GM18517 (cell line): ENCODE measurements around the gene CNOT6L.

Experiments used
- ATAC-seq: cut with Tn5 transposase; IDR thresholded peaks from one replicate; pipeline ENCODE4 v1.9.1; 2021; ENCODE audit warnings: mild to moderate bottlenecking, moderate library complexity; ENCODE audit not compliant: unreplicated experiment

CNOT6L gene

DNA sequence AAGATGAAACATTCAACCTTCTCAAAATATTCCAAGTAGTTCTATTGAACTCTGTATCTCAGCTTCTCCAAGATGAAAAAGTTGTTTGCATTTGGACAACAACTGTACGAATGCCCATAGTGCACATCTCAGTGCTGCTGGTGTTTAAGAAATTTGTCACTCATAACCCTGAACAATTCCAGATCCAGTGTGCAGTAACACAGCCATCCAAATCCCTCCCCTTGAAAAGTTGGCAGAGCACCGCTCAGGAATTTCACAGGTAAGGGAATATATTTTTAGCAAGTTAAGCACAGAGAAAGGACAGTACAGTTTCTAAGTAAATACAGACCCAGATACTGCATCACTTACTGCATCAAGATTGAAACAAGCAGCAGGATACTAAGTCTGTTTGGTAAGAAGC lies 104.7 kb downstream of the CNOT6L start:
- ATAC-seq = no peak

DNA sequence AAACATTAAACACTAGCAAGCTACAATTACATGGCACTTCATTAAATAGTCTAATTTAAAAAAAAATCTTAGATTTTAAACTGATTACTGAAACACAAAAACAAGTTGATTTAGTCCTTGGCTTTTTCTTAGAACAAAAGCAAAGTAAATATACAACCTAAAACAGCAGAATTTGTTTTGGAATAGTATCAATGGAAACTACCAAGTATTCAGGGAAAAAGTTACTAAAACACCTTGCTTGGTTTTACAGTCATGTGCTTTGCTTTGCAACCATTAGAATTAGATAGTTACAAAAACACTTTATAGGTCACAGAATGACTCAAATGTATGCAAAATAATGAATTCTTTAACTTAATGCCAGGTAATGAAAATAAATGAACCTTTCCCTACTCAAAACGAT lies 105.3 kb downstream of the CNOT6L start:
- no peak for ATAC-seq

DNA sequence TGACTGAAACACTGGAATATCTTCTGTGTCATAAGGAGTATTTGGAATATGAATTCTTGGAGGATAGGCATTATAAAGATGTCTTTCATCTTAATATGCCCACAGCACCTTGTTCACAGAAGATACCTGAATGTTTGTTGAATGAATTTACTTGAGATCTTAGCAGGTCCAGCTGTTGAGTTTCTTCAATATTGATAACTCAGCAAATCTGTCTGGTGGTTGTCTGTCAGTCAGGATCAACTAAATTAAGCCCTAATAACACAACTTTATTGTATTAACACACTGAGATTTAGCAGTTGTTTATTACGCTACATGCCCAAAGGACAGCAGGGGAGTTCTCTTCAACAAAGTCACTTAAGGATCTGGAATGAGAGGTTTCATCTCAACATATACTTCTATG lies 106.5 kb downstream of the CNOT6L start:
- ATAC-seq = no peak

DNA sequence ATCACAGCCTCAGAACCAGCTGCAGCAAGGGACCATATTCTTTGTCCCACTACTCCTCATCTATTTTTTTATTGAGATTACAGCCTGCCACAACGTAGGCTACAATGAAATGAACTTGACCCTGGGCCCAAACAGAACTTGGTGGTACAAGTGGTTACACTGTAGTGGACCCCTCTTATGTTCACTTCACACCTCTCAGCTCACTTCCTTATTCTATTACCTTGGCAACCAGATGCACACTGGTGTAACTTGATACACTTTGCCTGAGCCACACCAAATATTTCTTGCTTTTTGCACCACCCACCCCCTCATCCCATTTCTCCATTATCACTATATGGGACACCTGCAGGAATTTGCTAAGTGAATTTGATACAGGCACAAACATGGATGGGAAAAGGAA lies 107.7 kb downstream of the CNOT6L start:
- ATAC-seq = no peak

DNA sequence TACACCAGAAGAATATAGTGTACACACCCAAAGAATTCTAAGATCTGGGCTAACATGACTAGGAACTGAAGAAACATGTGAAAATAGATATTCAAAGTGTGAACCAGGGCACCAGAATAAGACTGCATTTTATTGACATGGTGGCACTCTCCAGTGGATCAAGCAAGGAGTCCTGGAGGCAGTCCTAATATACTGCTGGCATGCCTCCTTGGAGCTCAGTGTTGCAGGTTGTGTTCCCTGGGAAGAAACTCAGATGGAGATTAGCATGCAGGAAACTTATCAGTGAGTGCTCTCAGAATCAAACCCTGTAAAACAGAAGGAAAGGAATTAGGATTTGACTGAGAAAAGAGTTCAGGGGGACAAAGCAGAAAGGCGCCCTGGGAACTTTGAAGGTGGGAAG lies 108.5 kb downstream of the CNOT6L start:
- ATAC-seq = no peak

DNA sequence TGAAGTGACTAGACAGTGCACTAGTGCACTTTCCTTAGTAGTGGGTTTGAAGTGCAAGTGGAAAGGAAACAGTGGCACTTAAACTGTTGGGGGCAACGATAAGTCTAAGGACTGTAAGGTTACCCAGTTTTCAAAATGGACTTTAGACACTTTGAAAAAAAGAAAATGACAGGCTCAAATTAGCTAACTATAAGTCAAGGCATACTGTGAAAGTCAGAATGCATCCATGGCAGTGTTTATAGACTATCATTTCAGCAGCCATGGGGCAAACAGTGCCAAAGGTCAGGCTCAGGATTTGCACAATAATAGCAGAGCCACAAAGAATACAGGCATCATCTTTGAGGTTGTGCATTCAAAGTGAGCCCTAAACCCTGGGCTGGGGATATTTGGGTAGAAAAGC lies 109.1 kb downstream of the CNOT6L start:
- no peak for ATAC-seq

DNA sequence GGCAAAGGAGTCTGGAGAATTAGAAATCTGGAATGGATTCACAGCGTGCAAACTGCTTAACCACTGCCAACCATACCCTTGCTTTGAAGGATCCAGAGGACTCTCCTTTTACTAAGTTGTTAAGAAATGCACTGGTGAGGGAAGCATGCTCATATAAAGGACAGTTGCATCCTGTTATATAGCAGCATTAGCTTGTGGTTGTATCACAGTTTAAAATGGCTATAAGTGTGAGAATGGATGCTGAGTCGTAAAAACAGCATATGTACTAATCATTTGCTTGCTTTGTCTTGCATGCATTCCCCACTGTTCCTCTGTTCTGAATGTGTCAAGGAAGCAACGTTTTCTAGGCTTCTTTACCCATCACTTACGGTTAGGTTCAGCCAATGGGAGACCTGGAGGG lies 112.5 kb downstream of the CNOT6L start:
- no peak for ATAC-seq

DNA sequence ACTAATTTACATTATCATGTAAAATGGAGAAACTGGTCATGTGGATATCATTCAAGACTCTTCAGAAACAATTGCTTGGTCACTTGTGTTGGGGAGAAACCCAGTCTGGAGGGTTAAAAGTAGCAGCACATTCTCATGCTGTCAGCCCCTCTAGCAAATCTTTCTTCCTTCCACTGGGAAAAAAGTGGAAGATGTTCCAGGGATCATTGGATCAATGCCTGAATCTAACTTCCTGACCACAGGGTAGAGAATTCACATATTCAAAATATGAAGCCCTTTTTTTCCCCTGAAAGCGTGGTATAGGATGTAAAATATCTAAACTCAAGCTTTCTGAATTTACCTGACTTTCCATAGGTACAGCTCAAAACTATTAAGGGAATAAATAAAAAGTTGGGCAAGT lies 115.5 kb downstream of the CNOT6L start:
- no peak for ATAC-seq

DNA sequence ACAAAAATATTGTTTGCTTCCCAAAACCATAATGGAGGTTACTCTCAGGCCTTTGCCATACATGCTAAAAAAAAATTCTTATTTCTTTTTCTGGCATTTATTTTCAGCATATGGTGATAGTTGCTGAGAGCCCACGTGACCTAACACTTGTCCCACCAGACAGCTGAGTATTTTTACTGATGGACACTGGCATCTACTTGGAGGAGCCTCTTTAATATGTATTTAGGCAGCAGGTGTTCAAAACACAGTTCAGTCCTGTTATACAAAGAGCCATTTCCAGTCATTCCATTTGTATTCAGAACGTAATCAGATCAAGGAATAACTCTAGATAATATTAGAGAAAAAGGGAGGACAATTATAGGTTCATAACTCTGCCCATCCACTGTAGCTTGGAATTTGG lies 118.0 kb downstream of the CNOT6L start:
- no peak for ATAC-seq

DNA sequence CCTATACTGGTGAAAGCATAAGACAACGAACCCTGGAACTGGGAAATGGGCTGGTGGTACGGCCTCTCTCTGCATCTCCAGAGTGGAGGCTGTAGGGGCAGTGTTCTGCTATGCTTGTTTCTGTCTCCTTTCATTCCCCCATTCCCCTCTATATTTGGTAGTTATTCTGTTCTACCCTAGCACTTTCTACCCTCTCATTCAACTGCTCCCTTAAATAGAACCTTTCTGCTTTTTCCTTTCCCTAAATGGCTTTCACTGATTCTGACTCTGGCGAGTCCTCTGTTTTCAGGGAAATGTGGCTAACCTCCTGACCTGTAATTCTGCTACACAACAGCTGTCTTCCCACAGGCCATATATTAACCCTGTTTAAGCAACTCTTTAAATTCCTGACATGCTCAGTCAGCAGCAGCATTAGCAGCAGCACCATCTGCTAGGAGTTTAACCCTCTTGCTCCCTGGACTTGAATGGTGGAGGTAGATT lies 119.4 kb downstream of the CNOT6L start:
- ATAC-seq = no peak

DNA sequence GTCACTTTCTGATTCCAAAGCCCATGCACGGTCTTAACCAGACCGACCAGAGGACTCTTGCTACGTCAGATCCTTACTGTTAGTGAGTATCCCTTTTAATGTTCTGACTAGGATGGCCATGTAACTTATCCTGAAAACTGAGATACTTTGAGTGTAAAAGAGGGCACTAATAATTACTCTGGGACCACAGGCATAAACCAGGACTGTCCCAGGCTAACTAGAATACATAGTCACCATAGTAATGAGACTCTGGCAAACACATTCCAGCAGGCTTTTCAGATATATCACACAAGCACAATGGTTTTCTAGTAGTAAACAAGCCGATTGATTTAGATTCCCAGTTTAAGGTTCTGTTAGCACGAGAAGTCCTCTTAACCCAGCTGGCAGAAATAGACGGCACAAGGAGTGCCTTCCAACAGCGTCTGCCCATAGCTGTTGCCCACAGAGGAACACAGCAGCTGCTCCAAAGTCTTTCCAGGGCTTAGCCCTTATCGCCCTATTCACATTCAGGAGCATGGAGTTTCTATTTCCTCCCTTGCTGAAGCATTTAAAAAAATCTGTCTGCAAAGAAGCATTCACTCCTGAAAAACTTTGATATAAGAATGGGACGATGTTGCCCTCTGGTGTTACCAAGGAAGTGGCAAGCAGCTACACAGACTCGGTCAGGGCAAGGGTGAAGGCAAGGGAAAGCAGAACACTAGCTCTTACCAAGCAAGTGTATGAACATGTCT lies 121.1 kb downstream of the CNOT6L start:
- no peak for ATAC-seq

DNA sequence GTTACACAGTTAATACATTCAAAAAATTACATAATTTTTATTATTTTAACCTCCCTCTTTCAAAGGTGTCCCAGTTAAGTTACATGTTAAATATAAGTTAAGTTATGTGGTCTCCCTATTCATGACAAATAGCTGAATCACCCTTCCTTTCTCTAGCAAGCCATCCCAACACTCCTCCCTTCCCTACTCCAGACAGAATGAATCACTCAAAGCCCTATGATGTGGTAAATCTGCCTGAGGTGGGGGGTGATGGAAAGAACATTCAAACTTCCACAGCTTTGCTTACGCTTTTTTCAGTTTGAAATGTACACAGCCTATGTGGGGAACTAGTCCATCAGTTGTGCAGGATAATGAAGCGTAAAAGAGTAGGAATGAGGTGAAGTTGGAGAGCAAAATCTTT lies 123.4 kb downstream of the CNOT6L start:
- ATAC-seq = no peak

DNA sequence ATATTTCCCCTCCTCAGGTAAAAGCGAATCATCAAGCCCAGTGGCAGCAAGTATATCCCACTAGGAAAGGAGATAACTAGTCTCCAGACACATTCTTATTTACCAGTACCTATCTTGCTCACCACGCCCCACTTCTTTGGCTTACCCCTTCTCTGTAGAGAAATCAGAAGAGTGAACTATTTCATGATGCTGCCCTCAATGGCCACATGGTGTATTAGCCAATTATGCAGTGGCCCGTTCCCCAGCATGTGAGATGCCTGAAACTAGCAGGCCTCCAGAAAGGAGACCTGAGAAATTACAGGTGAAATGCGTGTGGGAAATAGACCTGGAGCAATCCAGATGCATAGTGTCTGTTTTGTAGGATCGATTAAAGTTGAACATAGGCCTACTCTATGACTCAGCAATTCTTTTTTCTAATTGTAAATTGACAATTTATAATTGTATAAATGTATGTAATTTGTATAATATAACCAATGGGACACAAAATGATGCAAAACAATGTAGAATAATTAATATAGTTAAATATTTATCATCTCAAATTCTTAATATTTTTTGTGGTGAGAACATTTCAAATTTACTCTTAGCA lies 126.2 kb downstream of the CNOT6L start:
- no peak for ATAC-seq

DNA sequence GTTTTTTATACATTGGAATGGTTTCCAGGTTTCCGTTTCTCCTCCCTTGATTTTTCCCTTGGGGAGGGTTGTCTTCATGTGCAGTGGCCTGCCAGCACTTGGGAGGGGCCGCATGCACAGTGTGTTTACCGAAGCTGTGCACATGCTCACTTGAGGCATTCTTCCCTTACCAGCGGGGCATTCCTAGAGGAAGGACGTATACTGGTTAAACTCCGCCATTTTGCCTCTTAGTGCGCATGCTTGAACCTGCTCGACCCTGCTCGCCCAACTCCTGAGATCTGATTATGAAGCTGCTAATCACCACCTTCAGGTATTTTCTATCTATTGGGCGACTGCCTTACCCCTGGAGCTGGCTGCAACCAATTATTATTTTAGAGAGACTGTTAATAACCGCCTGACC lies 137.4 kb downstream of the CNOT6L start:
- ATAC-seq = no peak

DNA sequence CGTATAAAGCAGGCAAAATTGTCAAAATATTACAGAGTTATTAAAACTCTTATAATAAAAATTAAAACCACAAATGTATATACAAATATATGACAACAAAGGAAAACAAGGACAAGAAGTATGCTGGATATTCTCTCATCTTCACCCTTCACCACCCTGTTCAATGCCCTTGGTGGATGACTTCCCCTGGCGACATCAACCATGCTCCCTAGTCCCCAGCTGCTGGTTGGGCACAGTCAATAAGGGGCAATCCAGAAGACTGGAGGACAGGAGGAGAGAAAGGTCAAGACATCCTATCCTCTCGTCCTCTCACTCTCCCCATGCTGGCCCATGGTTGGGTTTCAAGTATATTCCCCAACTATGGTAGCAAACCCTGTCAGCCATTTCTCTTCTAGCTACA lies 142.3 kb downstream of the CNOT6L start:
- ATAC-seq = no peak

DNA sequence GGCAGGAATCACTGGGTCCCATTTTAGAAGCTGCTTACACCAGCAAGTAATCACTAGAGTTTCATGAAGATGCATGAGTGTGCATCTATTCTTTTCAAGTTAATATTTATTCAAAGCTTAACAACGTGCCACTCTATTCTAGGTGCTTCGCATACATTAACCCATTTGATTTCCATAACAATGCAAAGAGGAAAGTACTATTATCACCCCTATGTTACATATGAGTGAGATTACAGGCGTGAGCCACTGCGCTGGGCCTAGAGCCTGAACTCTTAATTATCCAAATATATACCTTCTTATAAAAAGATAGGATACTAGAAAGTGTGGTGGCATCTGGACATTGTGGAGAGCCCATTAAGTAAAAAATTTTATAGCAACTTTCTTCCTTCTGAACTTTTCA lies 148.1 kb downstream of the CNOT6L start:
- no peak for ATAC-seq

DNA sequence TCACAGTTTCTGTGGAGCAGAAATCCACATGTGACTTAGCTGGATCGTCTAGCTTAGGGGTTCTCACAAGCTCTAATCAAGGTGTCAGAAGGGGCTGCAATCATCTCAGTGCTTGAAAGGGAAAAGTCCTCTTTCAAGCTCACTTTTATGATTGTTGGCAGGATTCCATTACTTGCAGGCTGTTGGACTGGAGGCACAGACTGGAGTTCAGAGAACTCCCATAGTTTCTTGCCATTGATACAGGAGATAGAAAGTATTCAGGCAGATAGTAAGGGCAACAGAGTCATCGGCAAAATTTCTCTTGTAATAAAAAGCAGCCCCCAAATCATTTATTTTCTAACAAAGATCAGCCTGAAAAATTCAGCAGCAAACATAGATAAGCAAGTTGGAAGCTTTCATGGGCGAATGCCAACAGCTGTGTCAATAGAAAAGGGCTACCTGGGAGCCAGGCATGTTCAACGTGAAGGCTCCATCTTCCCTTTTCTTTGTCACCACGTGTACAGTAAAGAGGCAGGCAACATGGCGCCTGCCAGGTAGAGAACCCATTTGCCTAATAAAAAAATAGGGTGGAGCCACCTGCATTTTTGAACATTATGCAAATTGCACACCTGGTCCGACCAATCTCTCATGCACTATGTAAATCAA lies 149.1 kb downstream of the CNOT6L start:
- ATAC-seq = no peak

DNA sequence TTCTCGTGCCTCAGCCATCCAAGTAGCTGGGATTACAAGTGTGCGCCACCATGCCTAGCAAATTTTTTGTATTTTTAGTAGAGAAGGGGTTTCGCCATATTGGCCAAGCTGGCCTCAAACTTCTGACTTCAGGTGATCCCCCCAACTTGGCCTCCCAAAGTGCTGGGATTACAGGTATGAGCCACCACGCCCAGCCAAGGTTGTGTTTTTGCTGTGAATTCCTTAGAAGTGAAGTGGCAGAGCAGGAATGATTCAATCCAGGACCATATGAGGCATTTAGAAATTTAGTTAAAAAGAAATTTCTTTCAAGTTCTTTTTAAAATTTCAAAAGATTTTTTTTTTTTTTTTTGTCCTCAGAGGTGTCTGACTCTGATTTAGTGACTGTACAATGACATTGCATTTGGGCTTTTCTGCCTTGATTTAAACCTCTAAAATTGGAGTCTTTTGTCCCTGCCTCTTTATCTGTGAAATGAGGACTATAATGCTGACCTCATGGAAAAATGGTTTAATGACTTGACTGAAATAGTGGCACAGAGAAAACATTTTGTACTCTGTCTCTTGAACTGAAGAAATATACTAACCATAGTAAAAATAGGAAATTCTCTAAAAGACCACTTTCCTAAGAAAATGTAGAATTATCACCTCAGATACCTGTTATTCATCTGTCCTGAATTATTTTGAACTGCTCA lies 153.6 kb downstream of the CNOT6L start:
- no peak for ATAC-seq
